HEK293 (cell line): Measurements from ENCODE around the gene INHA.

Experiments
- CTCF ChIA-PET: fragments of 350-600 bp; formaldehyde crosslinking; extraction: SDS; loops from one replicate; lab custom pipeline; 2021; ENCODE audit warnings: antibody characterized with exemption; lab: Yijun Ruan, JAX
- POLR2A ChIA-PET: fragments of 300-600 bp; formaldehyde crosslinking; extraction: SDS; loops from one replicate; lab custom pipeline; 2020; ENCODE audit warnings: antibody characterized with exemption, inconsistent platforms; lab: Yijun Ruan, JAX
- H3K27ac ChIP-seq: fragments of 200-500 bp; sonication (Bioruptor generic); 2 replicates; pipeline ENCODE4 v1.5.1; 2014; ENCODE audit warnings: low read depth, low read length, control low read depth, inconsistent platforms; ENCODE audit errors: extremely low read depth
- H3K36me3 ChIP-seq, 2 experiments: fragments of 200-500 bp in 1 of 2; sonication (Bioruptor generic) in 1 of 2; 1 replicate in 1 of 2; 2 replicates in 1 of 2; pipeline ENCODE4 v1.5.1; 2014 to 2017; ENCODE audit warnings: inconsistent platforms in 2 of 2, low read length in 2 of 2; ENCODE audit not compliant: control insufficient read depth in 2 of 2, insufficient read depth in 1 of 2
- H3K4me1 ChIP-seq: fragments of 200-500 bp; sonication (Bioruptor generic); 2 replicates; pipeline ENCODE4 v1.5.1; 2014; ENCODE audit warnings: mild to moderate bottlenecking, low read length, inconsistent platforms; ENCODE audit not compliant: control insufficient read depth, insufficient read depth
- H3K4me3 ChIP-seq: 2 replicates; pipeline ENCODE4 v1.5.1; 2011; ENCODE audit warnings: low read depth, mild to moderate bottlenecking, control low read depth, low read length, moderate library complexity
- H3K9me3 ChIP-seq: fragments of 200-500 bp; sonication (Bioruptor generic); 2 replicates; pipeline ENCODE4 v1.5.1; 2014; ENCODE audit warnings: low read depth, low read length, inconsistent platforms; ENCODE audit not compliant: control insufficient read depth, insufficient read depth
- KLF7 ChIP-seq: fragments of 450-650 bp; formaldehyde crosslinking; IDR thresholded peaks from 2 replicates; pipeline ENCODE4 v1.5.1; 2016; ENCODE audit warnings: missing biosample characterization, missing genetic modification characterization, borderline replicate concordance
- SP2 ChIP-seq: fragments of 450-650 bp; formaldehyde crosslinking; IDR thresholded peaks from 2 replicates; pipeline ENCODE4 v1.5.1; 2016; ENCODE audit warnings: missing biosample characterization, missing genetic modification characterization
- SP3 ChIP-seq: fragments of 450-650 bp; formaldehyde crosslinking; IDR thresholded peaks from 2 replicates; pipeline ENCODE4 v1.5.1; 2016; ENCODE audit warnings: missing biosample characterization, missing genetic modification characterization
- TRIM28 ChIP-seq: IDR thresholded peaks from 2 replicates; pipeline ENCODE4 v1.6.1; 2011; ENCODE audit warnings: low read length, control low read depth, borderline replicate concordance
- ZFP41 ChIP-seq: fragments of 450-650 bp; formaldehyde crosslinking; IDR thresholded peaks from 2 replicates; pipeline ENCODE4 v1.5.1; 2016; ENCODE audit warnings: missing biosample characterization, missing genetic modification characterization, borderline replicate concordance
- ZNF146 ChIP-seq: fragments of 450-650 bp; formaldehyde crosslinking; IDR thresholded peaks from 2 replicates; pipeline ENCODE4 v1.5.1; 2016; ENCODE audit warnings: missing biosample characterization, missing genetic modification characterization
- ZNF175 ChIP-seq: fragments of 450-650 bp; formaldehyde crosslinking; IDR thresholded peaks from 2 replicates; pipeline ENCODE4 v1.5.1; 2016; ENCODE audit warnings: missing biosample characterization, missing genetic modification characterization
- ZNF501 ChIP-seq: fragments of 450-650 bp; formaldehyde crosslinking; IDR thresholded peaks from 2 replicates; pipeline ENCODE4 v1.5.1; 2016; ENCODE audit warnings: missing biosample characterization, missing genetic modification characterization
- ZNF768 ChIP-seq: fragments of 450-650 bp; formaldehyde crosslinking; IDR thresholded peaks from 2 replicates; pipeline ENCODE4 v1.5.1; 2018; ENCODE audit warnings: missing biosample characterization, mild to moderate bottlenecking, missing genetic modification characterization
- TF ChIP-seq, protein P1 (sequence below): fragments of 450-650 bp; formaldehyde crosslinking; IDR thresholded peaks from 2 replicates; pipeline ENCODE4 v1.5.1; 2016; ENCODE audit warnings: missing biosample characterization, missing genetic modification characterization
- TF ChIP-seq, protein P2 (sequence below): fragments of 450-650 bp; formaldehyde crosslinking; conservative IDR thresholded peaks from 2 replicates; pipeline ENCODE4 v1.5.1; 2016; ENCODE audit warnings: low read depth, missing biosample characterization, missing genetic modification characterization
- TF ChIP-seq, protein P3 (sequence below): fragments of 450-650 bp; formaldehyde crosslinking; IDR thresholded peaks from 2 replicates; pipeline ENCODE4 v1.5.1; 2016; ENCODE audit warnings: missing biosample characterization, missing genetic modification characterization
- TF ChIP-seq, protein P4 (sequence below): fragments of 450-650 bp; formaldehyde crosslinking; IDR thresholded peaks from 2 replicates; pipeline ENCODE4 v1.5.1; 2016; ENCODE audit warnings: missing biosample characterization, missing genetic modification characterization
- TF ChIP-seq, protein P5 (sequence below): fragments of 450-650 bp; formaldehyde crosslinking; IDR thresholded peaks from 2 replicates; pipeline ENCODE4 v1.5.1; 2017; ENCODE audit warnings: missing biosample characterization, missing genetic modification characterization

Gene INHA

DNA sequence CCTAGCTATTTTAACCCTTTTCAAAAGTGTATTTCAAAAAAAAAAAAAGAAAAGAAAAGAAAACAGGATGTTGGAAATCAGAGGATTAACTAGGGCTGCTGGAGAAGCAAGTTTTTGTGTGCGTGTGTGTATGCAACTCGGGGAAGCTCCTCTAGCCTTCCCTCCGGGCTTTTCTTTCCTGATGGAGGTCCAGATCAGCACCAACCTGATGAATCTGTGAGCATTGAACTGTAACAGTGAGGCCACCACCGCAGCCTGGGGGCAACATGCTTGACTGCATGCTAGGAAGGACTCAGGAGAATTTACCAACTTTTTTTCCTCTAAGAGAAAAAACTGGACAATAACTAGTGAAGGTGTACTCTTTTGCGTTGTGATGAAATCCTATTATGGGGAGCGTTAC, 3.1 kb upstream of the INHA start:
- ChIA-PET CTCF (interaction anchor here (0.6 to 3.5 kb wide), 3 partner anchors 9 to 535 kb away, joined by 3 to 32 read pairs (median 4); no protein-coding TSS in a partner anchor), POLR2A (interaction anchor here (2.8 kb wide), 1 partner anchor 28 kb away, joined by 12 read pairs; the partner anchor contains the start of gene STK11IP)
- H3K27ac ChIP-seq, result no peak overlapping the region
- peaks cover 13 to 60% of the 10 kb centered on the region in 2 experiments; a peak in 2 of 3 replicates for H3K36me3 ChIP-seq
- H3K4me1 ChIP-seq, result peaks cover 13% of the 10 kb centered on the region
- H3K4me3 ChIP-seq, result no peak overlapping the region
- TF ChIP-seq, protein P1, sequence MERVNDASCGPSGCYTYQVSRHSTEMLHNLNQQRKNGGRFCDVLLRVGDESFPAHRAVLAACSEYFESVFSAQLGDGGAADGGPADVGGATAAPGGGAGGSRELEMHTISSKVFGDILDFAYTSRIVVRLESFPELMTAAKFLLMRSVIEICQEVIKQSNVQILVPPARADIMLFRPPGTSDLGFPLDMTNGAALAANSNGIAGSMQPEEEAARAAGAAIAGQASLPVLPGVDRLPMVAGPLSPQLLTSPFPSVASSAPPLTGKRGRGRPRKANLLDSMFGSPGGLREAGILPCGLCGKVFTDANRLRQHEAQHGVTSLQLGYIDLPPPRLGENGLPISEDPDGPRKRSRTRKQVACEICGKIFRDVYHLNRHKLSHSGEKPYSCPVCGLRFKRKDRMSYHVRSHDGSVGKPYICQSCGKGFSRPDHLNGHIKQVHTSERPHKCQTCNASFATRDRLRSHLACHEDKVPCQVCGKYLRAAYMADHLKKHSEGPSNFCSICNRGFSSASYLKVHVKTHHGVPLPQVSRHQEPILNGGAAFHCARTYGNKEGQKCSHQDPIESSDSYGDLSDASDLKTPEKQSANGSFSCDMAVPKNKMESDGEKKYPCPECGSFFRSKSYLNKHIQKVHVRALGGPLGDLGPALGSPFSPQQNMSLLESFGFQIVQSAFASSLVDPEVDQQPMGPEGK (tag by site-specific recombination), result no peak
- TF ChIP-seq, protein P2, sequence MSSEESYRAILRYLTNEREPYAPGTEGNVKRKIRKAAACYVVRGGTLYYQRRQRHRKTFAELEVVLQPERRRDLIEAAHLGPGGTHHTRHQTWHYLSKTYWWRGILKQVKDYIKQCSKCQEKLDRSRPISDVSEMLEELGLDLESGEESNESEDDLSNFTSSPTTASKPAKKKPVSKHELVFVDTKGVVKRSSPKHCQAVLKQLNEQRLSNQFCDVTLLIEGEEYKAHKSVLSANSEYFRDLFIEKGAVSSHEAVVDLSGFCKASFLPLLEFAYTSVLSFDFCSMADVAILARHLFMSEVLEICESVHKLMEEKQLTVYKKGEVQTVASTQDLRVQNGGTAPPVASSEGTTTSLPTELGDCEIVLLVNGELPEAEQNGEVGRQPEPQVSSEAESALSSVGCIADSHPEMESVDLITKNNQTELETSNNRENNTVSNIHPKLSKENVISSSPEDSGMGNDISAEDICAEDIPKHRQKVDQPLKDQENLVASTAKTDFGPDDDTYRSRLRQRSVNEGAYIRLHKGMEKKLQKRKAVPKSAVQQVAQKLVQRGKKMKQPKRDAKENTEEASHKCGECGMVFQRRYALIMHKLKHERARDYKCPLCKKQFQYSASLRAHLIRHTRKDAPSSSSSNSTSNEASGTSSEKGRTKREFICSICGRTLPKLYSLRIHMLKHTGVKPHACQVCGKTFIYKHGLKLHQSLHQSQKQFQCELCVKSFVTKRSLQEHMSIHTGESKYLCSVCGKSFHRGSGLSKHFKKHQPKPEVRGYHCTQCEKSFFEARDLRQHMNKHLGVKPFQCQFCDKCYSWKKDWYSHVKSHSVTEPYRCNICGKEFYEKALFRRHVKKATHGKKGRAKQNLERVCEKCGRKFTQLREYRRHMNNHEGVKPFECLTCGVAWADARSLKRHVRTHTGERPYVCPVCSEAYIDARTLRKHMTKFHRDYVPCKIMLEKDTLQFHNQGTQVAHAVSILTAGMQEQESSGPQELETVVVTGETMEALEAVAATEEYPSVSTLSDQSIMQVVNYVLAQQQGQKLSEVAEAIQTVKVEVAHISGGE, result no peak
- no peak for TF ChIP-seq KLF7 (tag by site-specific recombination)
- TF ChIP-seq SP3 (tag by site-specific recombination), result no peak
- TF ChIP-seq TRIM28, result no peak
- TF ChIP-seq ZNF501 (tag by site-specific recombination), result no peak
- TF ChIP-seq, protein P3, sequence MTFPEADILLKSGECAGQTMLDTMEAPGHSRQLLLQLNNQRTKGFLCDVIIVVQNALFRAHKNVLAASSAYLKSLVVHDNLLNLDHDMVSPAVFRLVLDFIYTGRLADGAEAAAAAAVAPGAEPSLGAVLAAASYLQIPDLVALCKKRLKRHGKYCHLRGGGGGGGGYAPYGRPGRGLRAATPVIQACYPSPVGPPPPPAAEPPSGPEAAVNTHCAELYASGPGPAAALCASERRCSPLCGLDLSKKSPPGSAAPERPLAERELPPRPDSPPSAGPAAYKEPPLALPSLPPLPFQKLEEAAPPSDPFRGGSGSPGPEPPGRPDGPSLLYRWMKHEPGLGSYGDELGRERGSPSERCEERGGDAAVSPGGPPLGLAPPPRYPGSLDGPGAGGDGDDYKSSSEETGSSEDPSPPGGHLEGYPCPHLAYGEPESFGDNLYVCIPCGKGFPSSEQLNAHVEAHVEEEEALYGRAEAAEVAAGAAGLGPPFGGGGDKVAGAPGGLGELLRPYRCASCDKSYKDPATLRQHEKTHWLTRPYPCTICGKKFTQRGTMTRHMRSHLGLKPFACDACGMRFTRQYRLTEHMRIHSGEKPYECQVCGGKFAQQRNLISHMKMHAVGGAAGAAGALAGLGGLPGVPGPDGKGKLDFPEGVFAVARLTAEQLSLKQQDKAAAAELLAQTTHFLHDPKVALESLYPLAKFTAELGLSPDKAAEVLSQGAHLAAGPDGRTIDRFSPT (tag by site-specific recombination), result no peak
- TF ChIP-seq, protein P4, sequence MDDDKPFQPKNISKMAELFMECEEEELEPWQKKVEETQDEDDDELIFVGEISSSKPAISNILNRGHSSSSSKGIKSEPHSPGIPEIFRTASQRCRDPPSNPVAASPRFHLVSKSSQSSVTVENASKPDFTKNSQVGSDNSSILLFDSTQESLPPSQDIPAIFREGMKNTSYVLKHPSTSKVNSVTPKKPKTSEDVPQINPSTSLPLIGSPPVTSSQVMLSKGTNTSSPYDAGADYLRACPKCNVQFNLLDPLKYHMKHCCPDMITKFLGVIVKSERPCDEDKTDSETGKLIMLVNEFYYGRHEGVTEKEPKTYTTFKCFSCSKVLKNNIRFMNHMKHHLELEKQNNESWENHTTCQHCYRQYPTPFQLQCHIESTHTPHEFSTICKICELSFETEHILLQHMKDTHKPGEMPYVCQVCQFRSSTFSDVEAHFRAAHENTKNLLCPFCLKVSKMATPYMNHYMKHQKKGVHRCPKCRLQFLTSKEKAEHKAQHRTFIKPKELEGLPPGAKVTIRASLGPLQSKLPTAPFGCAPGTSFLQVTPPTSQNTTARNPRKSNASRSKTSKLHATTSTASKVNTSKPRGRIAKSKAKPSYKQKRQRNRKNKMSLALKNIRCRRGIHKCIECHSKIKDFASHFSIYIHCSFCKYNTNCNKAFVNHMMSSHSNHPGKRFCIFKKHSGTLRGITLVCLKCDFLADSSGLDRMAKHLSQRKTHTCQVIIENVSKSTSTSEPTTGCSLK, result no peak
- TF ChIP-seq SP2 (tag by site-specific recombination), result no peak
- TF ChIP-seq ZFP41 (tag by site-specific recombination), result no peak
- no peak for TF ChIP-seq ZNF768 (tag by site-specific recombination)
- TF ChIP-seq ZNF146, result no peak
- no peak for TF ChIP-seq ZNF175 (tag by site-specific recombination)
- TF ChIP-seq, protein P5, sequence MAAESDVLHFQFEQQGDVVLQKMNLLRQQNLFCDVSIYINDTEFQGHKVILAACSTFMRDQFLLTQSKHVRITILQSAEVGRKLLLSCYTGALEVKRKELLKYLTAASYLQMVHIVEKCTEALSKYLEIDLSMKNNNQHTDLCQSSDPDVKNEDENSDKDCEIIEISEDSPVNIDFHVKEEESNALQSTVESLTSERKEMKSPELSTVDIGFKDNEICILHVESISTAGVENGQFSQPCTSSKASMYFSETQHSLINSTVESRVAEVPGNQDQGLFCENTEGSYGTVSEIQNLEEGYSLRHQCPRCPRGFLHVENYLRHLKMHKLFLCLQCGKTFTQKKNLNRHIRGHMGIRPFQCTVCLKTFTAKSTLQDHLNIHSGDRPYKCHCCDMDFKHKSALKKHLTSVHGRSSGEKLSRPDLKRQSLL (tag by site-specific recombination), result no peak
- no peaks in the 10 kb centered on the region for H3K9me3 ChIP-seq
